Upper lobe of right lung (tissue), 1 donor: Measurements from ENCODE around the gene SGPL1. TPM values are rescaled to one million over a fixed set of nuclear protein-coding genes. Genes with fewer than 3 reads are reported as not detected.
"Not testable (repeated sequence)": the region's sequence is repeated elsewhere in the genome, so short reads cannot be mapped to it uniquely, and the experiment has no call there.

Experiments used
- ATAC-seq: fragments of 200-7000 bp; cut with Tn5 transposase; one replicate; pipeline ENCODE4 v1.9.1; 2020; ENCODE audit warnings: mild to moderate bottlenecking, moderate library complexity
- DNase-seq: peaks from one replicate; pipeline ENCODE4 v3.0.0-alpha.2; 2020
- H3K27ac ChIP-seq: fragments of 200-600 bp; one replicate; pipeline ENCODE4 v1.8.0; 2022
- H3K27me3 ChIP-seq: fragments of 200-600 bp; one replicate; pipeline ENCODE4 v1.8.0; 2022; ENCODE audit warnings: mild to moderate bottlenecking
- H3K36me3 ChIP-seq: fragments of 200-600 bp; one replicate; pipeline ENCODE4 v1.8.0; 2022
- H3K4me1 ChIP-seq: fragments of 200-600 bp; one replicate; pipeline ENCODE4 v1.8.0; 2022
- H3K4me3 ChIP-seq: fragments of 200-600 bp; one replicate; pipeline ENCODE4 v1.8.0; 2022; ENCODE audit warnings: mild to moderate bottlenecking
- H3K9me3 ChIP-seq: fragments of 200-600 bp; one replicate; pipeline ENCODE4 v1.8.0; 2022
- CTCF ChIP-seq: fragments of 200-600 bp; IDR thresholded peaks from one replicate; pipeline ENCODE4 v1.8.0; 2022; ENCODE audit warnings: antibody characterized with exemption
- intact Hi-C: fragments of 100-400 bp; cut with DNase I; formaldehyde crosslinking; loops from one replicate; pipeline ENCODE4 v1.11.0; 2022
- total RNA-seq: library from RNA; stranded (reverse); fragmentation: NEBNext Ultra II Directional; extraction: Animal tissue kit (Norgen Biotek cat#: 25700); gene quantifications from one replicate; pipeline ENCODE4 v1.2.1, GENCODE V29; 2021
- donor health status: DM: no; HTN: yes; CAD: no; lungs with severe emphysema.

Gene SGPL1
- total RNA-seq, 1 donor from 2014 or later: 38.3 TPM

DNA sequence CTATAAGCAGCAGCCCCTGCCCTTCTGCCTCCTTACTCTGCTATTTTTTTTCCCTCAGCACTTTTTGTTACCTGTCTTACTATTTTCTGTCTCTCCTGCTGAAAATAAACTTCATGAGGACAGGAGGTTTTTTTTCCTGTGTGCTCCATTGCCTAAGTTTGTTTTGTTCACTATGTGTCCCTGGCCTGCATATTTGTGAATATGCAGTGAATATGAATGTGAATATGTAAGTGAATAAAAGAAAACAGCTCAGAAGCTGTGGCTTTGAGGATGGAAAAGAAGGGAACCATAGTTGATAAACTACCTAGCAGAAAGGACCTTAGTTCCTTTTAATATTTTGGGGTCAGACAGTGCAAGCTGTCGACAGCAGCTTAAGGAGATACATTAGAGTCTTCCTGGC is 37.7 kb downstream of the SGPL1 start:
- H3K4me3 ChIP-seq: no peak overlapping the region
- TF ChIP-seq CTCF: no peak
- H3K27ac ChIP-seq: no peak overlapping the region
- DNase-seq (no peak), ATAC-seq (no peak)
- no peaks in the 10 kb centered on the region for H3K9me3 ChIP-seq
- no peaks in the 10 kb centered on the region for H3K4me1 ChIP-seq
- H3K27me3 ChIP-seq: no peaks in the 10 kb centered on the region
- peaks cover 62% of the 10 kb centered on the region for H3K36me3 ChIP-seq
- intact Hi-C loops: no loop called here

GRCh38 chr10:70856454-70856853 is 40.7 kb downstream of the SGPL1 start:
- DNase-seq: no peak
- Histone ChIP-seq H3K27ac (no peak overlapping the region), H3K4me1 (no peaks in the 10 kb centered on the region), H3K36me3 (peaks cover 85% of the 10 kb centered on the region), H3K27me3 (no peaks in the 10 kb centered on the region), H3K4me3 (no peak overlapping the region), H3K9me3 (no peaks in the 10 kb centered on the region)
- ATAC-seq: peak; percentile 45
- intact Hi-C loops: no loop called here
- TF ChIP-seq CTCF: no peak

GRCh38 chr10:70858759-70859158 is 43.0 kb downstream of the SGPL1 start:
- no peak for TF ChIP-seq CTCF
- Histone ChIP-seq H3K4me1 (no peaks in the 10 kb centered on the region), H3K27me3 (no peaks in the 10 kb centered on the region), H3K36me3 (peaks cover 66% of the 10 kb centered on the region), H3K27ac (no peak overlapping the region), H3K9me3 (no peaks in the 10 kb centered on the region), H3K4me3 (no peak overlapping the region)
- DNase-seq (no peak), ATAC-seq (no peak)
- intact Hi-C loops: no loop called here

DNA sequence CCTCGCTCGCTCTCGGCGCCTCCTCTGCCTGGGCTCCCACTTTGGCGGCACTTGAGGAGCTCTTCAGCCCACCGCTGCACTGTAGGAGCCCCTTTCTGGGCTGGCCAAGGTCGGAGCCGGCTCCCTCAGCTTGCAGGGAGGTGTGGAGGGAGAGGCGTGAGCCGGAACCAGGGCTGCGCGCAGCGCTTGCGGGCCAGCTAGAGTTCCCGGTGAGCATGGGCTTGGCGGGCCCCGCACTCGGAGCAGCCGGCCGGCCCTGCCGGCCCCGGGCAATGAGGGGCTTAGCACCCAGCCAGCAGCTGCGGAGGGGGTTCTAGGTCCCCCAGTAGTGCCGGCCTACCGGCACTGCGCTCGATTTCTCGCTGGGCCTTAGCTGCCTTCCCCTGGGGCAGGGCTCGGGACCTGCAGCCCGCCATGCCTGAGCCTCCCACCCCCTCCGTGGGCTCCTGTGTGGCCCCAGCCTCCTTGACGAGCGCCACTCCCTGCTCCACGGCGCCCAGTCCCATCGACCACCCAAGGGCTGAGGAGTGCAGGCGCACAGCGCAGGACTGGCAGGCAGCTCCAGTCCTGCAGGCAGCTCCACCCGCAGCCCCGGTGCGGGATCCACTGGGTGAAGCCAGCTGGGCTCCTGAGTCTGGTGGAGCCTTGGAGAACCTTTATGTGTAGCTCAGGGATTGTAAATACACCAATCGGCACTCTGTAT is 45.9 kb downstream of the SGPL1 start:
- peaks cover 47% of the 10 kb centered on the region for H3K36me3 ChIP-seq
- H3K9me3 ChIP-seq, DNase-seq, H3K4me1 ChIP-seq, H3K4me3 ChIP-seq, ATAC-seq, intact Hi-C loops, H3K27me3 ChIP-seq, H3K27ac ChIP-seq: not testable (repeated sequence)

DNA sequence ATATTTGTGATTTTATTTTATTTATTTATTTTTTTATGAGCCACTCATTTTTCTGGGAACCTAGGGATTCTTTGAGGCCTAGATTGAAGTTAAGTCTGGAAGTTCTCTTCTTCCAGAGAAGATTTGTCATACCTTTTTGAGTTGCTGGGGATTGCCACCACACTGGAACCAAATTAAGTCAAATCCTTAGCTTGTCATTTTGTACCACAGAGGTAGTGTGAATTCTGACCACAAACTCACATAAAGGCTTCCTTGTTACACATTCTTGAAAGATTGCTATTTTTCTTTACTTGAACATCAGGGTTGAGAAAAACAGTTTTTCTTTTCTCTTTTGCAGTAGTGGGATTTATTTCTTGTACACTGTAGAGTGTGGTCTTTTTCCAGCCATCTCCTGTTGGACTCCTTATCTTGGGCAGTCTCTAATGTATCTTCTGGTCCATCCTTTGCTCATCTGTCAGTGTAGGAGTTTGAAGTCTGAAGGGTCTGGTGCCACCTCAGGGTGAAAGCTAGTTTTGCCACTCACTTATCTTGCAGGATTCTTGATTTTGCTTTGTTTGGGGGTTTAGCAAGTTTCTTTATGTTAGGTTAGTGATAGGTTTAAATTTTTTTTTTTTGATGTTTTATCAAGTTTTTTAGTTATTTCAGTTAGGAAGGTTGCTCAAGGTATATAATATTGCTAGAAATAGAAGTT is 47.9 kb downstream of the SGPL1 start:
- Histone ChIP-seq H3K36me3 (peaks cover 31% of the 10 kb centered on the region), H3K4me3 (no peak overlapping the region), H3K27ac (no peak overlapping the region), H3K9me3 (no peaks in the 10 kb centered on the region), H3K27me3 (no peaks in the 10 kb centered on the region), H3K4me1 (no peaks in the 10 kb centered on the region)
- intact Hi-C loops: no loop called here
- no peak for ATAC-seq
- DNase-seq: no peak
- no peak for TF ChIP-seq CTCF

- Histone ChIP-seq H3K27me3 (no peaks in the 10 kb centered on the region), H3K9me3 (no peaks in the 10 kb centered on the region), H3K27ac (no peak overlapping the region), H3K36me3 (peaks cover 24% of the 10 kb centered on the region), H3K4me3 (no peak overlapping the region), H3K4me1 (no peaks in the 10 kb centered on the region)
- ATAC-seq: no peak
- no peak for TF ChIP-seq CTCF
- intact Hi-C loops: no loop called here
- no peak for DNase-seq
These were observed 49.2 kb downstream of the SGPL1 start for GRCh38 chr10:70864935-70865334.
